Neural crest cell (in vitro differentiated cells): ENCODE results near the gene UBAP2. TPM values are rescaled to one million over a fixed set of nuclear protein-coding genes. Genes with fewer than 3 reads are reported as not detected.

Experiments used
- DNase-seq: peaks from one replicate; pipeline ENCODE4 v3.0.0; 2021; ENCODE audit warnings: low read depth, mixed read lengths, low spot score
- H3K27ac Mint-ChIP-seq: one replicate; pipeline ENCODE4 v1.8.0; 2021; ENCODE audit warnings: mild to moderate bottlenecking, mixed read lengths; ENCODE audit not compliant: unreplicated experiment
- H3K27me3 Mint-ChIP-seq: 2 replicates; pipeline ENCODE4 v1.8.0; 2021; ENCODE audit warnings: low read depth, mild to moderate bottlenecking, mixed read lengths
- H3K36me3 Mint-ChIP-seq: 2 replicates; pipeline ENCODE4 v1.8.0; 2021; ENCODE audit warnings: low read depth, mild to moderate bottlenecking, mixed read lengths
- H3K4me1 Mint-ChIP-seq: 2 replicates; pipeline ENCODE4 v1.8.0; 2021; ENCODE audit warnings: mixed read lengths
- H3K4me3 Mint-ChIP-seq: one replicate; pipeline ENCODE4 v1.8.0; 2021; ENCODE audit warnings: mild to moderate bottlenecking, mixed read lengths
- H3K9me3 Mint-ChIP-seq: 2 replicates; pipeline ENCODE4 v1.8.0; 2021; ENCODE audit warnings: mixed read lengths
- CTCF ChIP-seq: fragments of 200-600 bp; sonication (generic); conservative IDR thresholded peaks from 2 replicates; pipeline ENCODE4 v1.5.0; 2021; ENCODE audit warnings: antibody characterized with exemption, mild to moderate bottlenecking
- total RNA-seq: library from RNA; stranded (reverse); gene quantifications from 2 replicates; pipeline ENCODE4 v1.2.1, GENCODE V29; 2021

The UBAP2 gene
- total RNA-seq, 1 donor from 2014 or later, result 62.7 TPM

DNA sequence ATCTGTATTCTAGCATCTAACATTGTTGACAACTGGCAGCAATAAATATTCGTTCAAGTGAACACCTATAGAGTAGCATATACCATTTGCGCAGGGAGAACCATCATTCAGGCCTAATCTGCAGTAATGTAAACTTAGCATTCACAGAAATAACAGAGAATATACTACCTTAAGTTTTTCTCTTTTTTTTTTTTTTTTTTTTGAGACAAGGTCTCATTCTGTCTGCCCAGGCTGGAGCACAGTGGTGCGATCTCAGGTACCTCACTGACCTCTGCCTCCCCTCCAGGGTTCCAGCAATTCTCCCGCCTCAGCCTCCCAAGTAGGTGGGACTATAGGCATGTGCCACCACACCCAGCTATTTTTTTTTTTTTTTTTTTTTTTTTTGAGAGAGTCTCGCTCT is 12.1 kb downstream of the UBAP2 start:
- Mint-ChIP-seq H3K36me3 (peaks cover 25% of the 10 kb centered on the region), H3K27me3 (no peaks in the 10 kb centered on the region), H3K4me3 (no peak overlapping the region), H3K4me1 (no peaks in the 10 kb centered on the region), H3K9me3 (no peaks in the 10 kb centered on the region), H3K27ac (no peak overlapping the region)
- no peak for TF ChIP-seq CTCF
- DNase-seq, result no peak

GRCh38 chr9:34035656-34036055 is 13.0 kb downstream of the UBAP2 start:
- Mint-ChIP-seq H3K4me3 (no peak overlapping the region), H3K27ac (no peak overlapping the region)

GRCh38 chr9:34034698-34035065 is 14.0 kb downstream of the UBAP2 start:
- TF ChIP-seq CTCF, result no peak
- H3K27ac Mint-ChIP-seq, result no peak overlapping the region
- no peak overlapping the region for H3K4me3 Mint-ChIP-seq
- H3K27me3 Mint-ChIP-seq, result no peaks in the 10 kb centered on the region
- H3K4me1 Mint-ChIP-seq, result no peaks in the 10 kb centered on the region
- H3K36me3 Mint-ChIP-seq, result peaks cover 22% of the 10 kb centered on the region
- no peaks in the 10 kb centered on the region for H3K9me3 Mint-ChIP-seq
- no peak for DNase-seq

More at GRCh38 chr9:34035656-34036055, 13.0 kb downstream of the UBAP2 start:
- Mint-ChIP-seq H3K4me1 (no peaks in the 10 kb centered on the region), H3K9me3 (no peaks in the 10 kb centered on the region), H3K27me3 (no peaks in the 10 kb centered on the region), H3K36me3 (peaks cover 22% of the 10 kb centered on the region)
- no peak for TF ChIP-seq CTCF
- no peak for DNase-seq

- no peak overlapping the region for H3K27ac Mint-ChIP-seq
- no peak for TF ChIP-seq CTCF
- peaks cover 16% of the 10 kb centered on the region for H3K36me3 Mint-ChIP-seq
- H3K27me3 Mint-ChIP-seq, result no peaks in the 10 kb centered on the region
- no peak for DNase-seq
- no peaks in the 10 kb centered on the region for H3K4me1 Mint-ChIP-seq
- no peak overlapping the region for H3K4me3 Mint-ChIP-seq
- H3K9me3 Mint-ChIP-seq, result no peaks in the 10 kb centered on the region
Observed at GRCh38 chr9:34032631-34033030, 16.1 kb downstream of the UBAP2 start.

DNA sequence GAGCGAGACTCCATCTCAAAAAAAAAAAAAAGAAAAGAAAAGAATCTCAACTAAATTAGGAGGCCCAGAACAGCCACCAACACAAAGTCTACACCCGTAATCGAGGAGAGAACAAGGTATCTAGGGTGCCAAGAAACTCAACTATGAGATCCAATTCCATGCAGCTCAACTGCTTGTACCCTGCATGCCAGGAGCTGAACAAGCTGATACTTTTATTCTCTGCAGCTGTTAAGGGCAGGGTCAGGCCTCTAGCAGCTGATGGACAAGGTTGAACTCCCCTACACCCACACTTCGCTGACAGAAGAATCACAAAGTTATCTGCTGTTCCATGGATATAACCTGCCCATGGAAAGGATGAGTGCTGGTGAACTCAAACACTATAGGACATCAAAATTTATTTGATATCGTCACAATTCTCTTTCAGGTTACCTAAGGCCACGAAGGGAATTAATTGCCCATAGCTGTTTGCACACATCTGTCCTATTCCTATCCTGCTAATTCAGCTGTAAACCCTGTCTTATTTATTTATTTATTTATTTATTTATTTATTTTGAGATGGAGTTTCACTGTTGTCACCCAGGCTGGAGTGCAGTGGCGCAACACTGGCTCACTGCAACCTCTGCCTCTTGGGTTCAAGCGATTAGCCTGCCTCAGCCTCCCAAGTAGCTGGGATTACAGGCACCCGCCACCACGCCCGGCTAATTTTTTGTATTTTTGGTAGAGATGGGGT is 20.7 kb downstream of the UBAP2 start:
- no peak overlapping the region for H3K4me3 Mint-ChIP-seq
- H3K27ac Mint-ChIP-seq, result no peak overlapping the region
- H3K36me3 Mint-ChIP-seq, result peaks cover 5% of the 10 kb centered on the region
- TF ChIP-seq CTCF, result no peak
- no peaks in the 10 kb centered on the region for H3K27me3 Mint-ChIP-seq
- no peaks in the 10 kb centered on the region for H3K9me3 Mint-ChIP-seq
- H3K4me1 Mint-ChIP-seq, result no peaks in the 10 kb centered on the region
- no peak for DNase-seq
